ENCODE results near the gene ORAI3. TPM values are rescaled to one million over a fixed set of nuclear protein-coding genes. Genes with fewer than 3 reads are reported as not detected.

Gene ORAI3
- total and polyA plus RNA-seq, 2 of the 13 experiments (the other 11 are each of a cell fraction or from before 2014, with no cell fraction given): 11.4 to 32.0 TPM

- TF ChIP-seq ETS1 (CRISPR knock-in tag; IDR thresholded peaks at IDR 0.05): peak; percentile 7; the same call in 1 of the 2 replicates
- no peak for TF ChIP-seq GLMP (CRISPR knock-in tag; IDR thresholded peaks at IDR 0.05; ENCODE audit: borderline replicate concordance)
- TF ChIP-seq HOXA3 (CRISPR knock-in tag; IDR thresholded peaks at IDR 0.05): peak; percentile 59
- no peak for TF ChIP-seq NR2F6 (IDR thresholded peaks at IDR 0.05)
- no peak for TF ChIP-seq NR2F6 (CRISPR knock-in tag; IDR thresholded peaks at IDR 0.05)
- TF ChIP-seq SPEN (CRISPR knock-in tag; IDR thresholded peaks at IDR 0.05; ENCODE audit: low read depth): peak; percentile 92
- peak; percentile 30; the same call in 1 of the 2 replicates for TF ChIP-seq ZFP82 (CRISPR knock-in tag; IDR thresholded peaks at IDR 0.05; ENCODE audit: borderline replicate concordance)
- TF ChIP-seq ZNF142 (CRISPR knock-in tag; IDR thresholded peaks at IDR 0.05): peak; percentile 67
- TF ChIP-seq SNAI1 (CRISPR knock-in tag; IDR thresholded peaks at IDR 0.05; ENCODE audit: borderline replicate concordance): no peak
- TF ChIP-seq ZNF382 (CRISPR knock-in tag; IDR thresholded peaks at IDR 0.05; ENCODE audit: borderline replicate concordance): no peak
- TF ChIP-seq ZNF644 (CRISPR knock-in tag; IDR thresholded peaks at IDR 0.05; ENCODE audit: low read depth): no peak
- TF ChIP-seq KMT2A (CRISPR knock-in tag; IDR thresholded peaks at IDR 0.05): peak; percentile 61; the same call in 1 of the 2 replicates
- TF ChIP-seq ZBTB8A (CRISPR knock-in tag; IDR thresholded peaks at IDR 0.05; ENCODE audit: borderline replicate concordance, low read depth): no peak
- peak; percentile 89 for TF ChIP-seq TBX3 (IDR thresholded peaks at IDR 0.05; ENCODE audit: borderline replicate concordance)
- peak; percentile 85 for TF ChIP-seq PHF20 (CRISPR knock-in tag; IDR thresholded peaks at IDR 0.05)
- no peak for TF ChIP-seq STAT5B (CRISPR knock-in tag; IDR thresholded peaks at IDR 0.05)
Measured at GRCh38 chr16:30957456-30958174, 8.7 kb downstream of the ORAI3 start, which contains the start of gene SETD1A (continued).
